GM19193 (cell line): ENCODE data around the gene RHD.
"Not testable (repeated sequence)": the region's sequence is repeated elsewhere in the genome, so short reads cannot be mapped to it uniquely, and the experiment has no call there.

Experiments used
- POLR2A ChIP-seq: IDR thresholded peaks from 4 replicates; pipeline ENCODE4 v1.6.1; 2011; ENCODE audit not compliant: insufficient read depth, insufficient read length; ENCODE audit errors: extremely low read depth

Gene RHD

DNA sequence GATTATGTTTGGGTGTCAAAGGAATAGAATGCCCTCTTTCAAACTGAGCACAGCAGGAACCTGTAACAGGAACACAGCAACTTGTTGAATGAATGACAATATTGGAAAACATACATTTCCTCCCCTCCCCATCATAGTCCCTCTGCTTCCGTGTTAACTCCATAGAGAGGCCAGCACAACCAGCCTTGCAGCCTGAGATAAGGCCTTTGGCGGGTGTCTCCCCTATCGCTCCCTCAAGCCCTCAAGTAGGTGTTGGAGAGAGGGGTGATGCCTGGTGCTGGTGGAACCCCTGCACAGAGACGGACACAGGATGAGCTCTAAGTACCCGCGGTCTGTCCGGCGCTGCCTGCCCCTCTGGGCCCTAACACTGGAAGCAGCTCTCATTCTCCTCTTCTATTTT is at the start of gene RHD:
Gene RHD (plus strand): TSS at position 272 of the 400 bp plus-strand sequence. CDS start 39 bp downstream, at position 311.
- not testable (repeated sequence) for TF ChIP-seq POLR2A

DNA sequence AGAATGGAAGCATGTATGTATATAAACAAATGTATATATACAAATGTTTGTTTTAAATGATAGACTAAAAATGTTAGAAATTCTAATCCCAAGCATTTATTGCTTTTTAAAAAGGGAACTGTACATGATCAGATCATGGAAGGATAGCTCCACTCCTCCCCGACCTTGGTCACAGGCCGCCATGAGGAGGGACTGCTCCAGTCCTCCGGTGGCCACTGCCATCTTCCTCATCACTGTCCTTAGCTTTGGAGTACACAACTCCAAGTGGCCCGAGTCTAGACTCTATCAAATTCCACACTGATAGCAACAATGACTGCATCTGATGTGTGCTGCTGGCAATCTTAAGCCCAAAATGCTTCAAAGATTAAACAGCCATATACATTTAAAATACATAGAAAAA is 49.7 kb upstream of the RHD start:
- no peak for TF ChIP-seq POLR2A

- no peak for TF ChIP-seq POLR2A
Measured at GRCh38 chr1:25223471-25223870, 48.8 kb upstream of the RHD start.

DNA sequence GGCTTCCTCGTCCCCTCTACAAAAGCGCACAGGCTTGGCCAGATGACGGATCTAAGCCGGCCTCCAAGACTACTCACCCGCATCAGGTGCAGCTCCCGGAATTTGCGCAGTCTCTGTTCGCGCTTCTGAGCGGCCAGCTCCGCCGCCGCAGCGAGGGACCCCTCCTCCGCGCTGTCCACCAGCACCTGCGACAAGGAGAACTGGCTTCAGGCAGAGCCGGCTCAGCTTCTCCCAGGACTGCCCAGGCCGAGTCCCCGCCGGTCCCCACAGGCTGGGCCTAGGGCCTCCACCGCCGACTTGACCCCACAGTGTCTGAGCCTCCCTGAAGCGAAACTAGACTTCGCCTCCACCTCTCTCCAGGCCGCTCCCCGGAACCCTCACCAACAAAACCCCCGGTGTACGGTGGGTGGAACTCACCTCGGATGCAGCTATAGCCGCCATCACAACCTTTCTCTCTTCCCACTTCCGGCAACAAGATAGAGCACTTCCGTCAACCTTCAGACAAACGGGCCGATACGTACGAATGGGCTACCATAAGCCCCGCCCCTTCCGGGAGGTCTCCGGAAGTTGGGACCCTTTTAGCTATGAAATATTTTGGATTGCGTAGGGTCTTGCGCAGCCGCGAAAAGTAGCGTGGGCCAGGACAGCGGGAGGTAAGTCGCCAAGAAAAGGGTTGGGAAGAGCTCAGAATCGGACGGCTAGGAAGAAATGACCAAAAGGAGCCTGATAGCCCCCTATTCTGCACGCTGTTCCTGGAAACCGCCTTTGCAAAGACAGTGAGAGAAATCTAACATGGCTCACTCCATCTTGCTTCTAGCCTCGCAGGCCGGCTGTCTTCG is 40.1 kb upstream of the RHD start, which contains the start of gene SYF2:
Gene SYF2 (minus strand): TSS at position 476 of the 839 bp plus-strand sequence. CDS start 35 bp downstream, at position 441.
- TF ChIP-seq POLR2A: peak; percentile 68

GRCh38 chr1:25232866-25233784 is 39.2 kb upstream of the RHD start:
- TF ChIP-seq POLR2A: peak; percentile 46

- no peak for TF ChIP-seq POLR2A
Measured at GRCh38 chr1:25238046-25238445, 34.3 kb upstream of the RHD start.

DNA sequence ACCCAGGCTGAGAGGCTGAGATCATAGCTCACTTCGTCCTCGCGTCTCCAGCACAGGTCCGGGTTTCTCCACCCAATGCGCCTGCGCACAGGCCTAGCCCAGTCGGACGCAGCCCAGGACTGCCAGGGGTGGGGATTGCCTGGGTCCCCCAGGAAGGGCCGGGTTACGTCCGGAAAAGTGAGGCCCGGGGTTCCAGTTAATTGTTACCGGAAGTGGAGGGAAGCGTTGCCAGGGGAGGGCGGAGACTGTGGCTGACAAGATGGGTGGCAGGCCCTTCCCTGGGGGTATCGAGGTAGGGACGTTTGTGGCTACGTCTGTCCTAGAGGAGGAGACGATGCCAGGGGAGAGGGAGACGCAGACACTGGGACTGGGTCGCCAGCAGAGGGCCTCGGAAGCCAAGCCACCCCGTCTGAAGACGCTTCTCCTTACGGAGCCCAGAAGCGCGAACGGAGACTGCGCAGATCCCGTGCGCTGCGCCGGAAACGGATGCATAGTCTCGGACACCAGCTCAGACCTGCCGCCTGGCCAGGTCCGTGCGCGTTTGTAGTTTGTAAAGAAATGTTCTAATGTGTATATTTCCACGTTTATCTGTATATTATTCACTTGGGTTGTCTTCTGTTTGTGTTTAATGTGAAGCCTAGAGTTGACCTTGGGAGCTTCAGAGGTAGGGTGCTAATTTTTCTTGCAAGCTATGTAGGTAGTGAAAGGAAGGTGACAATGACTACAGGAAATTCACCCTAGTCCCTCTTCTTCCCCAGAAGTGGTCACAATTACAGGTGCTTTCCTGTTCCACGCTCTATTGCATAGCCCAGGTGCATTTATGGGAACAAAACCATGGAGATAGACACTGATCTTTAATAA is 32.4 kb upstream of the RHD start:
- TF ChIP-seq POLR2A: peak; percentile 84

- TF ChIP-seq POLR2A: no peak
Measured at GRCh38 chr1:25243907-25244306, 28.4 kb upstream of the RHD start.

GRCh38 chr1:25245393-25245792 is 26.9 kb upstream of the RHD start:
- no peak for TF ChIP-seq POLR2A

DNA sequence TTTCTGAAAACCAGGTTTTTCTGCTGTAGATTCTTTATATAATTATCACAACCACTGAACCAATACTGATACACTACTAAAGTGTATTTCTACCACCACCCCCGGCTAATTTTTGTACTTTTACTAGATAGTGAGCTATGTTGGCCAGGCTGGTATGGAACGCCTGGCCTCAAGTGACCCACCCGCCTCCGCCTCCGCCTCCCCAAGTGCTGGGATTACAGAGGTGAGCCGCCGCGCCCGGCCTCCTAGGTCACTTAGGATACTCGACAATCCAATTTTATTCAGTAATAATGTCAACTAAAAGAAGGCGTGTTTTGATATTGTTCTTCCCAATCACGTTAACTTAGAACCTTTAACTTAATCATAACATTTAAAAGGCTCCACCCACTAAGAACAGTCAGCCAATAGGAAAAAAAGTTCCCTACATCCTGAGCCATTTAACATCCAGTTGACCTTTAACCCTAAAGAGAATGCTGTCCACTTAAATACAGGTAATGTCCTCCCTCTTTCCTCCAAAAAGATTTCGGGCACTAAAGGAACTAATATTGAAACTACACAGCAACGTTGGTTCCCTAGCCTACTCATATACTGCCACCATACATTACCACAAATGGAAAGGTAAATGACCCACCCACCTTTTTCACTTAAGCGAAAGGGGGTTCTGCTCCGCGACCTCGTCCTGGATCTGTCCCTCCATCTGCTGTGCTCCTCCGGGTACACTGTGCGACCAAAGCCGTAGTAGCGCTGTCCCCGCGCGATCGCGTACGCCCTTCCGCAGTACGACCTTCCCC is 26.3 kb upstream of the RHD start:
- TF ChIP-seq POLR2A: no peak

DNA sequence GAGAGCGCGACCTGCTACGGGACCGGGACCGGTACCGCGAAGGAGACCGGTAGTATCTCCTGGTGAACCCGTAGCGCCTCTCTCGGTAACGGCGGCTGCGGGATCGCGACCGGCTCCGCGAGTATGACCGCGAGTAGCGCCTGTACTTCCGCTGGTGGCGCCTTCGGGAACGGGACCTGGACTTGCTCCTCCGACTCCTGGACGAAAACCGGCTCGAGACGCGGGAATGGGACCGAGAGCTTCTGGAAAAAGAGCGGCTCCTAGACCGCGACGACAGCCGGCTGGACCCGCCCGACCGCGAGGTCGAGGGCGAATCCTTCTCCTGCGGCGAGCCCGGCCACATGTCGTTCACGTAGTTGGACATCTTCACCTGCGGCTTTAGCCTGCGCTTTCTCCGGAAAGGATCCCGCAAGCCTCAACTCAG is 25.7 kb upstream of the RHD start:
- no peak for TF ChIP-seq POLR2A

GRCh38 chr1:25247024-25247828 is 25.1 kb upstream of the RHD start, which contains the start of gene RSRP1:
Gene RSRP1 (minus strand): TSS chr1:25247454. CDS start chr1:25246963, 491 bp downstream.
- TF ChIP-seq POLR2A: peak; percentile 100
